Endothelial cell of umbilical vein (primary cell): ENCODE data around the gene DHDH. TPM values are rescaled to one million over a fixed set of nuclear protein-coding genes. Genes with fewer than 3 reads are reported as not detected.

ENCODE experiments used
- BruUV-seq: library from RNA; stranded (reverse); fragments of 400-500 nt; replicated peaks from 2 replicates; lab custom pipeline; 2021; lab: Mats Ljungman, UMichigan
- CTCF ChIA-PET: fragments of 300-600, 350-600 bp; sonication (Branson Sonifier 250); formaldehyde crosslinking; loops from one replicate; lab custom pipeline; 2021; ENCODE audit warnings: antibody characterized with exemption, inconsistent platforms; lab: Charles Lee
- POLR2A ChIA-PET: fragments of 300-600, 350-600 bp; sonication (Branson Sonifier 250); formaldehyde crosslinking; loops from one replicate; lab custom pipeline; 2021; ENCODE audit warnings: antibody characterized with exemption, inconsistent platforms; lab: Charles Lee
- DNase-seq: peaks from one replicate; pipeline ENCODE4 v3.0.0-alpha.2; 2011; ENCODE audit warnings: low read depth, low spot score
- FAIRE-seq: peaks from 2 replicates; lab custom pipeline; 2011; peaks lifted over from hg19 to GRCh38; lab: Jason Lieb, UNC
- H2AFZ ChIP-seq: 2 replicates; pipeline ENCODE4 v1.6.0; 2012; ENCODE audit warnings: low read depth, low read length, control low read depth, inconsistent platforms
- H3K27ac ChIP-seq: 2 replicates; pipeline ENCODE4 v1.5.1; 2011; ENCODE audit warnings: low read depth, mild to moderate bottlenecking, control low read depth, low read length, moderate library complexity; ENCODE audit not compliant: insufficient read depth
- H3K27me3 ChIP-seq, 2 experiments: 2 replicates each; pipeline versions ENCODE4 v1.6.0 to v1.6.1; 2011; ENCODE audit warnings: low read length in 2 of 2, mixed read lengths in 1 of 2; ENCODE audit not compliant: control insufficient read depth in 2 of 2, insufficient read depth in 2 of 2
- H3K36me3 ChIP-seq, 2 experiments: 2 replicates in 1 of 2; 3 replicates in 1 of 2; pipeline ENCODE4 v1.5.1; 2011; ENCODE audit warnings: low read length in 2 of 2, mild to moderate bottlenecking in 1 of 2, moderate library complexity in 1 of 2; ENCODE audit not compliant: control insufficient read depth in 2 of 2, insufficient read depth in 2 of 2; ENCODE audit errors: extremely low read depth in 1 of 2
- H3K4me1 ChIP-seq: 3 replicates; pipeline ENCODE4 v1.5.1; 2011; ENCODE audit warnings: mild to moderate bottlenecking, low read length; ENCODE audit not compliant: control insufficient read depth, insufficient read depth; ENCODE audit errors: extremely low read depth
- H3K4me2 ChIP-seq: 2 replicates; pipeline ENCODE4 v1.6.1; 2011; ENCODE audit warnings: low read length, control low read depth, mixed read lengths; ENCODE audit not compliant: insufficient read depth
- H3K4me3 ChIP-seq, 3 experiments: fragments of 200-600 bp in 1 of 3; sonication (generic), shearing (Covaris generic) in 1 of 3; replicated peaks in 1 of 3; 2 replicates each; pipeline ENCODE4 v1.5.1; 2011 to 2016; ENCODE audit warnings: control low read depth in 3 of 3, low read length in 3 of 3, mild to moderate bottlenecking in 2 of 3, inconsistent platforms in 1 of 3, low read depth in 1 of 3, moderate library complexity in 1 of 3; ENCODE audit not compliant: insufficient read depth in 1 of 3
- H3K79me2 ChIP-seq: 2 replicates; pipeline ENCODE4 v1.6.0; 2012; ENCODE audit warnings: low read length, inconsistent platforms; ENCODE audit not compliant: control insufficient read depth, insufficient read depth
- H3K9ac ChIP-seq: replicated peaks from 2 replicates; pipeline ENCODE3; 2011; ENCODE audit warnings: low read length, control low read depth; ENCODE audit not compliant: insufficient read depth; ENCODE audit errors: extremely low read depth
- H3K9me1 ChIP-seq: replicated peaks from 3 replicates; pipeline ENCODE4 v1.6.0; 2011; ENCODE audit warnings: mild to moderate bottlenecking, low read length; ENCODE audit not compliant: control insufficient read depth, insufficient read depth; ENCODE audit errors: extremely low read depth
- H3K9me3 ChIP-seq: replicated peaks from 2 replicates; pipeline ENCODE4 v1.5.1; 2012; ENCODE audit warnings: low read length, inconsistent platforms; ENCODE audit not compliant: control insufficient read depth, insufficient read depth
- H4K20me1 ChIP-seq: replicated peaks from 2 replicates; pipeline ENCODE3; 2011; ENCODE audit warnings: mild to moderate bottlenecking, low read length; ENCODE audit not compliant: control insufficient read depth, insufficient read depth; ENCODE audit errors: extremely low read depth
- FOS ChIP-seq: IDR thresholded peaks from 2 replicates; pipeline ENCODE4 v1.6.1; 2011; ENCODE audit warnings: mild to moderate bottlenecking, low read length, moderate library complexity, borderline replicate concordance; ENCODE audit not compliant: insufficient read depth
- GATA2 ChIP-seq: IDR thresholded peaks from 2 replicates; pipeline ENCODE4 v1.7.0; 2011; ENCODE audit warnings: low read depth, mild to moderate bottlenecking, moderate library complexity, mixed read lengths, low read length; ENCODE audit not compliant: insufficient read length, insufficient read depth
- JUN ChIP-seq: IDR thresholded peaks from 2 replicates; pipeline ENCODE4 v1.6.1; 2011; ENCODE audit warnings: borderline replicate concordance, low read depth; ENCODE audit not compliant: insufficient read length, insufficient read depth
- MAX ChIP-seq: IDR thresholded peaks from 2 replicates; pipeline ENCODE4 v1.6.1; 2011; ENCODE audit not compliant: insufficient read depth, insufficient read length
- POLR2A ChIP-seq: IDR thresholded peaks from 2 replicates; pipeline ENCODE4 v1.6.1; 2012; ENCODE audit warnings: low read depth, mild to moderate bottlenecking, control low read depth, low read length
- POLR2AphosphoS5 ChIP-seq: IDR thresholded peaks from 2 replicates; pipeline ENCODE4 v1.6.1; 2012; ENCODE audit warnings: low read depth, mild to moderate bottlenecking, control low read depth, low read length, moderate library complexity; ENCODE audit not compliant: insufficient read depth
- dilution Hi-C: fragments of 300-500 bp; cut with MboI; formaldehyde crosslinking; loops from one replicate; pipeline ENCODE4 v1.15.0; 2019; ENCODE audit warnings: low sequenced_read_pairs; ENCODE audit not compliant: extremely low pct_ligation_motif_present
- intact Hi-C: fragments of 100-400 bp; cut with micrococcal nuclease; formaldehyde crosslinking; loops from one replicate; pipeline ENCODE4 v1.10.0; 2022
- polyA plus RNA-seq, 4 experiments: library from polyadenylated mRNA; depleted of rRNA in 3 of 4; stranded (reverse) in 3 of 4; unstranded in 1 of 4; fragments of >200 nt; gene quantifications; 2 replicates each; pipeline versions ENCODE4 v1.2.1 to v1.2.3, GENCODE V29; 2011 to 2012; ENCODE audit warnings: missing spikeins in 1 of 4
- total RNA-seq: library from RNA; stranded (reverse); gene quantifications from 2 replicates; pipeline ENCODE4 v1.2.3, GENCODE V29; 2021
- TF ChIP-seq, protein P1 (sequence below), 2 donors: IDR thresholded peaks; 1 replicate in 1 of 2; 2 replicates in 1 of 2; pipeline ENCODE4 v1.5.1; 2011; ENCODE audit warnings: low read length in 2 of 2, mild to moderate bottlenecking in 2 of 2, moderate library complexity in 2 of 2, control low read depth in 1 of 2, inconsistent platforms in 1 of 2, low read depth in 1 of 2; ENCODE audit not compliant: insufficient read depth in 1 of 2; ENCODE audit errors: extremely low read depth in 1 of 2

Gene DHDH
- total and polyA plus RNA-seq, 2 donors (not counting 3 experiments of a cell fraction or from before 2014, with no cell fraction given), result not detected

- peaks cover 14% of the 10 kb centered on the region for H3K4me1 ChIP-seq
- ChIA-PET POLR2A (no interaction called here), CTCF (no interaction called here)
- H3K9me1 ChIP-seq, result no peaks in the 10 kb centered on the region
- no peak for TF ChIP-seq POLR2A
- TF ChIP-seq GATA2, result no peak
- no peak for TF ChIP-seq MAX
- TF ChIP-seq FOS, result no peak
- no peak for TF ChIP-seq POLR2AphosphoS5
- TF ChIP-seq, protein P1, sequence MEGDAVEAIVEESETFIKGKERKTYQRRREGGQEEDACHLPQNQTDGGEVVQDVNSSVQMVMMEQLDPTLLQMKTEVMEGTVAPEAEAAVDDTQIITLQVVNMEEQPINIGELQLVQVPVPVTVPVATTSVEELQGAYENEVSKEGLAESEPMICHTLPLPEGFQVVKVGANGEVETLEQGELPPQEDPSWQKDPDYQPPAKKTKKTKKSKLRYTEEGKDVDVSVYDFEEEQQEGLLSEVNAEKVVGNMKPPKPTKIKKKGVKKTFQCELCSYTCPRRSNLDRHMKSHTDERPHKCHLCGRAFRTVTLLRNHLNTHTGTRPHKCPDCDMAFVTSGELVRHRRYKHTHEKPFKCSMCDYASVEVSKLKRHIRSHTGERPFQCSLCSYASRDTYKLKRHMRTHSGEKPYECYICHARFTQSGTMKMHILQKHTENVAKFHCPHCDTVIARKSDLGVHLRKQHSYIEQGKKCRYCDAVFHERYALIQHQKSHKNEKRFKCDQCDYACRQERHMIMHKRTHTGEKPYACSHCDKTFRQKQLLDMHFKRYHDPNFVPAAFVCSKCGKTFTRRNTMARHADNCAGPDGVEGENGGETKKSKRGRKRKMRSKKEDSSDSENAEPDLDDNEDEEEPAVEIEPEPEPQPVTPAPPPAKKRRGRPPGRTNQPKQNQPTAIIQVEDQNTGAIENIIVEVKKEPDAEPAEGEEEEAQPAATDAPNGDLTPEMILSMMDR (IDR thresholded peaks at IDR 0.05; ENCODE audit: extremely low read depth in 1 of 2, insufficient read depth in 1 of 2, low read depth in 1 of 2, low read length in 2 of 2), result no peak
- TF ChIP-seq JUN, result no peak
- H4K20me1 ChIP-seq, result no peaks in the 10 kb centered on the region
- H3K27me3 ChIP-seq, result no peaks in the 10 kb centered on the region
- DNase-seq, result no peak
- H3K9ac ChIP-seq, result no peak overlapping the region
- H3K79me2 ChIP-seq, result peaks cover 35% of the 10 kb centered on the region
- no TSS peak for BruUV-seq
- no peaks in the 10 kb centered on the region for H3K9me3 ChIP-seq
- dilution Hi-C loops (no loop called here), intact Hi-C loops (loop anchor here (10.0 kb wide), 2 partner anchors 165 to 355 kb away; partner anchors contain the start of genes DBP, HRC and TRPM4)
- H3K4me2 ChIP-seq, result no peak overlapping the region
- FAIRE-seq, result no peak
- H2AFZ ChIP-seq, result no peak overlapping the region
- H3K27ac ChIP-seq, result no peak overlapping the region
- peaks cover 0 to 9% of the 10 kb centered on the region in 2 experiments for H3K36me3 ChIP-seq
- no peak overlapping the region for H3K4me3 ChIP-seq
These were observed 56.3 kb downstream of the DHDH start for GRCh38 chr19:48989701-48990291.
